GM06990 (cell line): ENCODE measurements around the gene AGER.
"Not testable (repeated sequence)": the region's sequence is repeated elsewhere in the genome, so short reads cannot be mapped to it uniquely, and the experiment has no call there.

ENCODE experiments used
- DNase-seq: peaks from one replicate; pipeline ENCODE4 v3.0.0-alpha.2; 2011; ENCODE audit not compliant: insufficient read length; ENCODE audit errors: extremely low read depth
- H3K27me3 ChIP-seq: replicated peaks from 2 replicates; pipeline ENCODE4 v1.6.0; 2011; ENCODE audit warnings: low read length; ENCODE audit not compliant: control insufficient read depth, insufficient read depth
- H3K36me3 ChIP-seq: 2 replicates; pipeline ENCODE4 v1.5.1; 2011; ENCODE audit warnings: low read length; ENCODE audit not compliant: control insufficient read depth, insufficient read depth
- H3K4me3 ChIP-seq: replicated peaks from 2 replicates; pipeline ENCODE4 v1.5.1; 2011; ENCODE audit warnings: low read depth, mild to moderate bottlenecking, control low read depth, low read length
- TF ChIP-seq, protein P1 (sequence below): IDR thresholded peaks from 2 replicates; pipeline ENCODE4 v1.5.1; 2011; ENCODE audit warnings: low read length, control low read depth, mild to moderate bottlenecking, inconsistent platforms; ENCODE audit not compliant: insufficient read depth, poor library complexity, severe bottlenecking

The AGER gene

DNA sequence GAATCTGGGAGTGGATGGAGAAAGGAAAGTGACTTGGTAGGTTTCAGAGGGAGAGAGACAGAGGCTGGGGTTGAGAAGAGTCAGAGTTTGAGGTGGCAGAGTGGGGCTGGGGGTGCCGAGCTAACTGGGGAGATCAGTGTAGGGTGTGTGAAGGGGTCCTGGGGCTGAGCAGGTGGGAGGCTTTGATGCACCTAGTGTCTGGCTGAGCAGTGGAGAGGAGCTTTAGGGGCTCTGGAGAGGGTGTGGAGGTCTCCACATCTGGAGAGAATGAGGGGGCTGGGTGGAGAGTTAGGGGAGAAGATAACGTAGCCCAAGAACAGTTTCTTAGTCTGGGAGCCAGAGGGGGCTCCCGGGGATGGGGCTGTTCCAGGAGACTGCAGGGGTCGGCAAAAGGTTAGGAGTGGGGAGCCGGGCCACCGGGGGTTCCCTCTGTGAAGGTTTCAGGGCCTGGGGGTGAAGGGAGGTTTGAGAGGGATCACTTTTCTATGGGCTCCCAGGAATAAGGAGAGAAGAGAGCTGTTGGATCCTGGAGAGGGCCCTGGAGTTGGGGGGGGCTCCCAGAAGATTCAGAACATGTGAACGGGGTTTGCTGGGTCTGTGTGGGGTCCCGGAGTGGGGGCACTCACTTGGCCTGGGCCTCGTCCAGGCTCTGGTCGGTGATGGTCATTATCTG, 5.2 kb upstream of the AGER start:
- Histone ChIP-seq H3K4me3 (peak overlapping the region; percentile 92), H3K36me3 (peaks cover 12% of the 10 kb centered on the region), H3K27me3 (no peaks in the 10 kb centered on the region)
- TF ChIP-seq, protein P1, sequence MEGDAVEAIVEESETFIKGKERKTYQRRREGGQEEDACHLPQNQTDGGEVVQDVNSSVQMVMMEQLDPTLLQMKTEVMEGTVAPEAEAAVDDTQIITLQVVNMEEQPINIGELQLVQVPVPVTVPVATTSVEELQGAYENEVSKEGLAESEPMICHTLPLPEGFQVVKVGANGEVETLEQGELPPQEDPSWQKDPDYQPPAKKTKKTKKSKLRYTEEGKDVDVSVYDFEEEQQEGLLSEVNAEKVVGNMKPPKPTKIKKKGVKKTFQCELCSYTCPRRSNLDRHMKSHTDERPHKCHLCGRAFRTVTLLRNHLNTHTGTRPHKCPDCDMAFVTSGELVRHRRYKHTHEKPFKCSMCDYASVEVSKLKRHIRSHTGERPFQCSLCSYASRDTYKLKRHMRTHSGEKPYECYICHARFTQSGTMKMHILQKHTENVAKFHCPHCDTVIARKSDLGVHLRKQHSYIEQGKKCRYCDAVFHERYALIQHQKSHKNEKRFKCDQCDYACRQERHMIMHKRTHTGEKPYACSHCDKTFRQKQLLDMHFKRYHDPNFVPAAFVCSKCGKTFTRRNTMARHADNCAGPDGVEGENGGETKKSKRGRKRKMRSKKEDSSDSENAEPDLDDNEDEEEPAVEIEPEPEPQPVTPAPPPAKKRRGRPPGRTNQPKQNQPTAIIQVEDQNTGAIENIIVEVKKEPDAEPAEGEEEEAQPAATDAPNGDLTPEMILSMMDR = no peak
- no peak for DNase-seq

DNA sequence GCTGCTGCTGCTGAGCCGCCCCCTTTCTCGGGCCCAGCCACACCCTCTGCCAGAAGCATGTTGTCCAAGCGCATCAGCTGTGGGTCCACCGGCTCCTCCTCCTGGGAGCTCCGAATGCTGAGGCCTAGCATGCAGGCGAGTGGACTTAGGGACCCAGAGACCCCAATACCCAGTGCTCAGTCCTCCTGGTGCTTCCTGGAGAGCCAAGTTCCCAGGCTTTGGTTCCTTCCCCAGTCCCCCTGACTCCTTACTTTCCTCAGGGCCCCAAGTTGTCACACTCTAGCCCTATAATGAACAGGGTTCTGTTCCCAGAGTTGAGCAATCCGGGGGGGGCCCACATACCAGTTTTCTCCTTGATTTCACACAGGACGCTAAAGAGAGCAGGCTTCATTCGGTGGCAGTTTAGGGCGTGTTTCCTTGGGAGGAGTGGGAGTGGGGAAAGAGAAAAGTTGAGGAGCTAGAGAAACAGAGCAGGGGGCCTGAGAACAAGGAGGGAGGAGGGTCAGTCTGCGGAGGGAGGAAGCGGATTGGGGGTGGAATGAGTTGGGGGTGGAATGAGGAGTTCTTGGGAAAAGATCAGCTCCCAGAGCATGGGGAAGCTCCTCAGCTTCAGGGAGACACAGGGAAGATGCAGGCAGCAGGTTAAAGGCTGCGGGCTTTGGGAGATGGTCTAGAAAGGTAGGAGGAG, 4.5 kb upstream of the AGER start:
- H3K27me3 ChIP-seq = no peaks in the 10 kb centered on the region
- DNase-seq = no peak
- H3K4me3 ChIP-seq = peak overlapping the region; percentile 92
- TF ChIP-seq, protein P1 = no peak
- peaks cover 15% of the 10 kb centered on the region for H3K36me3 ChIP-seq

DNA sequence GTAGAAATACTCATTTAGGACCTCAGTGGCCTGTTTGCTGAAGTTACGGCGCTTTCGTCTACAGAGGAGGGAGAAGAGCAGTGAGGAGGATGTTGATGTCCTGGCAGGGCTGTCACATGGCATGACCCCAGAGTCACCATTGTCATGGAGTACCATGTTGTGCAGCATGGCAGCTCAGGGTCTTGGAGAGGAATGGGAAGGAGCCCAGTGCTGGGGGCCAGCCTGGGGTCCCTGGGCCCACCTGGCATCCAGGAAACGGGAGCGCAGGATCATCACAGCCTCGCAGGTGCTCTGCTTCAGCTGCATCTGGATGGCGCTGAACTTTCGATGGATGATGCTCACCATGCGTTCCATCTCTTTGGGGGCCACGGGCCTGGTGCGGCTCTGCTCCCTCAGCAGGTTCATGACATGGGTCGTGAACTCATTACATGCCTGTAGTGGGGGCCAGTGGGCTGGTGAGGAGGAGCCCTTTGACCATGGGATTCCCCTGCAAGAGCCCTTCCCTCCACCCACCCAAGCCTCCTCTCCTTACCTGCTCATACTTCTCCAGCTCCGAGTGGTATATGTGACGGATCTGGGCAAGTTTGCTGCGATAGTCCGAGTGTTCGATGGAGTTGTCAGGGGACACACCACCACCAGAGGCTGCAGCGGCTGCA, 3.8 kb upstream of the AGER start:
- peaks cover 20% of the 10 kb centered on the region for H3K36me3 ChIP-seq
- not testable (repeated sequence) for H3K27me3 ChIP-seq, H3K4me3 ChIP-seq, DNase-seq

DNA sequence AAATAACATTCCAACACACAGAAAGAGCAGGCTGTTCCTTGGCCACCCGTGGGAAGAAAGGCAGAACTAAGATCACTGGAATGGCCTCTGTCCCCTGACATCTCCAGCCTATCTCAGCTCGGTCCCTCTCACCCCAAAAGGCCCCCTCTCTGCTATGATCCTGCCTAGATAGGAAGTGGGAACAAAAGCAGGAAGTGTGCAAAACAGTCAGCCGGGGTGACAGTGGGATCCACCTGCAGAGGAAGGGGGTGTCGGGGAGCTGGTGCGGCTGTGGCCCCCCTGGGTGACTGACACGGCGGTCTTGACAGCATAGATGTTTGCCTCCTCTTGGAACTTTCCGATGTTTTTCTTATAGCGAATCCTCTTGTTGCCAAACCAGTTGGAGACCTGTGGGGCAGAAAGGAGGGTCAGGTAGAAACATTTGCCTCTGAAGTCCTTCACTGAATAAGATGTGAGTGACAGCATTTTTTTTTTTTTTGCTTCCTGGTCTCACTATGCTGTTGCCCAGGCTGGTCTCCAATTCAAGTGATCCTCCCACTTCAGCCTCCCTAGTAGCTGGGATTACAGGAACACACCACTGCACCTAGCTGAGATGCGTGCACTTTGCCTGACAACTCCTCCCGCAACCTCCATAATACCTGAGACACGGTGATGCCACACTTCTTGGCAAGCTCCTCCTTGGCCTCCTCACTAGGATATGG, 3.1 kb upstream of the AGER start:
- peaks cover 24% of the 10 kb centered on the region for H3K36me3 ChIP-seq

DNA sequence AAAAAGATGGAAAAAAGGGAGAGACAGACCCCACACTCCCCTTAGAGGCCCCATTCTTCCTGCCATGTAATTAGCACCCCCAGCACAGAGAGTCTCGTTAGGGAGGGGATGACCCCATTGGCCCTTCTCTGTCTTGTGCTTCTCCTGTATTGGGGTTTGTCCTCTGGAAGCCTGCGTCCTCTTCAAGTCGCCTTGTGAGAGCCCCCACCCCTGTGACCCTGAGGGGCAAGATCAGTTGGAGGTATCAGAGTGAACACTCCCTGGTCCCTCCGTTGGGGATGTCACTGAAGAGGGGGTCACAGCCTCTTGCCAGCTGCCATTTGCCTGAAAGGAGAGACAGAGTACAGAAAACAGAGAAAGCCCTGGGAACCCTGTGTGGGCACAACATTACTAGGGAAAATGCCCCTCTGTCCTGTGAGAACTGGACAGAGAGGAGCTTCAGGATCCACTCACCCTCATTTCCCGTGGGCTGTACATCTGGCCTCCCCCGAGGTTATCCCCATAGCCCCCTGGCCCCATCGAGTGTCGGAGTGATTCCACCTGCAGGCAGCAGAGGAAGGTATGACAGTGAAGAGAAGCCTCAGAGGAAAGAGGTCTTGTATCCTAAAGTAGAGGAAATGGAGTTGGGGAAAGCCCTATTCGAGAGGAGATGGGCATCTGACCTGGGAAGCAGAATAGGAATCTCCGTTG, 2.2 kb upstream of the AGER start:
- H3K4me3 ChIP-seq, H3K27me3 ChIP-seq, DNase-seq: not testable (repeated sequence)
- H3K36me3 ChIP-seq = peaks cover 27% of the 10 kb centered on the region

More for the DNA sequence above, 3.1 kb upstream of the AGER start:
- TF ChIP-seq, protein P1 = no peak
- no peak for DNase-seq
- Histone ChIP-seq H3K27me3 (no peaks in the 10 kb centered on the region), H3K4me3 (no peak overlapping the region)

DNA sequence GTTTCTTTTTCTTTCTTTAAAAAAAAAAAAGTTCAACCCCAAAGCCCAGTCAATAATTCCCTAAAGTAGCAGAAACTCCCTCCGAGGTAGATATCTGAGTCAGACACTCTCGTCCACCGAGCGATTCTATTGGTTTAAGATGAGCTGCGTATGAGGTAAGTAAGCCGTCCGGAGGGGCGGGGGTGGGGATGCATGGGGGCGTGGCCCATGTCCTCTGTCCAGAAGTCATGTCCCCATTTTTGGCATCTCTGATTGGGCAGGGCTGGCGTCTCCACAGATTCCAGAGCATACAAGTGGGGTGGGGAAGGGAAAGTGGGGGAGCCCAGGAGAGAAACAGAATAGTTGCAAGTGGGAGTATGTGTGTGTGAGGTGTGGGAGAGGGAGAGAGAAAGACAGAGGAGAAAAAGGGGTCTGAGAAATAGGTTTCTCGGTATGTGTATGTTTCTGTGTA, 1.7 kb upstream of the AGER start:
- peak; percentile 76 for DNase-seq
- H3K4me3 ChIP-seq, H3K27me3 ChIP-seq: not testable (repeated sequence)
- H3K36me3 ChIP-seq = peaks cover 32% of the 10 kb centered on the region
